ENCODE data around the gene TACR1. TPM values are rescaled to one million over a fixed set of nuclear protein-coding genes. Genes with fewer than 3 reads are reported as not detected.

Gene TACR1
- total and polyA plus RNA-seq, 2 of the 8 experiments (the other 6 are each of a cell fraction or from before 2014, with no cell fraction given) = 0.09 to 0.37 TPM

DNA sequence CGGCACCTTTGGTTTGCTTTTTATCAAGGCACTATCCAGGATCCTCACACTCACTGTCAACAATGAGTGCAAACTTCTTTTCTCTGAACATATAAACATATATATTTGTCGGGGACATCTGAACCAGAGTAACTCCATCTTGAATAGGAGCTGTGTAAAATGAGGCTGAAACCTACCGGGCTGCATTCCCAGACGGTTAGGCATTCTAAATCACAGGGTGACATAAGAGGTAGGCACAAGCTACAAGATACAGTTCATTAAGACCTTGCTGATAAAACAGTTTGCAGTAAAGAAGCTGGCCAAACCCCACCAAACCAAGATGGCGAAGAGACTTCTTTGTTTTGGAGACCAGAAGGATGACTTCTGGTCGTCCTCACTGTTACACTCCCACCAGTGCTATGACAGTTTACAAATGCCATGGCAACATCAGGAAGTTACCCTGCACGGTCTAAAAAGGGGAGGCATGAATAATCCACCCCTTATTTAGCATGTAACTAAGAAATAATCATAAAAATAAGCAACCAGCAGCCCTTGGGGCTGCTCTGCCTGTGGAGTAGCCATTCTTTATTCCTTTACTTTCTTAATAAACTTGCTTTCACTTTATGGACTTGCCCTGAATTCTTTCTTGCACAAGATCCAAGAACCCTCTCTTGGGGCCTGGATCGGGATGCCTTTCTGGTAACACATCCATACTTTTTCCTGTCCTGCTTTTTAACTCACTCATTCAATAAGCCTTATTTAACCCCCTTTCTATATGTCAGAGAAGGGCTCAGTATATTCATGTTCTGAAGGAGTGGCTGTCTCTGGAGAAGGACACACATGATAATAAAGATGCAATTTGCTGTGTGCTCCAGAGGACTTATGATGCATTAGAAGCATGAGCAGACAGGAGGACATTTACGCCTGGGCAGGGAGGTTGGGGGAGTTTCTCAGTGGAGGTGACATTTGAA is 65.4 kb downstream of the TACR1 start:
- Histone ChIP-seq H3K9ac (replicated peaks in 1 of 4; ENCODE audit: extremely low read depth in 1 of 4, low read depth in 3 of 4, low read length in 3 of 4) (no peak overlapping the region), H4K20me1 (replicated peaks in 1 of 2; ENCODE audit: control insufficient read depth in 1 of 2, insufficient read depth in 2 of 2, low read length in 2 of 2) (no peaks in the 10 kb centered on the region), H3K4me2 (ENCODE audit: insufficient read depth in 1 of 2, low read depth in 2 of 2, low read length in 2 of 2) (no peak overlapping the region), H3K23ac (ENCODE audit: insufficient read length) (no peak overlapping the region), H4K8ac (ENCODE audit: extremely low read depth, insufficient read depth, low read length) (no peak overlapping the region), H3K56ac (replicated peaks; ENCODE audit: insufficient read length, low read depth, low read length) (no peak overlapping the region), H3K79me2 (ENCODE audit: control insufficient read depth in 1 of 2, insufficient read depth in 2 of 2, low read length in 2 of 2) (no peaks in the 10 kb centered on the region), H3K4ac (replicated peaks; ENCODE audit: insufficient read length, low read depth, low read length) (no peak overlapping the region), H2BK5ac (ENCODE audit: low read depth, low read length) (no peak overlapping the region), H3K27ac (ENCODE audit: low read depth, low read length) (no peak overlapping the region), H3K9me3 (ENCODE audit: insufficient read depth in 2 of 2, low read depth in 1 of 2, low read length in 1 of 2) (no peaks in the 10 kb centered on the region), H3K4me3 (ENCODE audit: extremely low read depth in 1 of 4, insufficient read depth in 2 of 4, low read depth in 3 of 4, low read length in 4 of 4) (no peak overlapping the region), H3K23me2 (ENCODE audit: low read depth, low read length) (no peaks in the 10 kb centered on the region), H4K91ac (replicated peaks; ENCODE audit: insufficient read length, low read length) (no peak overlapping the region), H4K5ac (ENCODE audit: insufficient read length, low read depth, low read length) (no peak overlapping the region), H2BK20ac (ENCODE audit: low read length) (no peak overlapping the region), H3K4me1 (replicated peaks in 1 of 4; ENCODE audit: control insufficient read depth in 3 of 4, insufficient read depth in 4 of 4, low read length in 3 of 4) (no peaks in the 10 kb centered on the region; a peak in 1 of 7 replicates), H3K79me1 (ENCODE audit: low read depth, low read length) (no peaks in the 10 kb centered on the region), H3K36me3 (ENCODE audit: control insufficient read depth in 2 of 4, insufficient read depth in 4 of 4, low read length in 3 of 4) (no peaks in the 10 kb centered on the region), H2BK15ac (ENCODE audit: low read length) (no peak overlapping the region), H3K14ac (ENCODE audit: insufficient read length) (no peak overlapping the region), H2BK120ac (replicated peaks; ENCODE audit: low read depth, low read length) (no peak overlapping the region), H2AFZ (ENCODE audit: low read length) (no peak overlapping the region), H2AK5ac (ENCODE audit: low read depth, low read length) (no peak overlapping the region), H3K18ac (ENCODE audit: extremely low read depth, low read length) (no peak overlapping the region), H2BK12ac (ENCODE audit: low read depth, low read length) (no peak overlapping the region), H3K27me3 (replicated peaks in 1 of 4; ENCODE audit: control insufficient read depth in 3 of 4, extremely low read depth in 1 of 4, insufficient read depth in 3 of 4, low read length in 3 of 4) (no peaks in the 10 kb centered on the region)
- WGBS, 2 experiments (ENCODE audit: extremely low coverage in 1 of 2, insufficient coverage in 1 of 2, insufficient read length in 1 of 2, insufficient replicate concordance in 2 of 2, low coverage in 1 of 2, low lambda C conversion rate in 2 of 2, missing lambda C conversion rate in 1 of 2) = 94% methylated on average over 9 of the region's 9 CpGs; no CpG with 5 or more reads in 1 of the 2 experiments
- ChIA-PET POLR2A (ENCODE audit: partially characterized antibody) (no interaction called here), CTCF (ENCODE audit: partially characterized antibody) (interaction anchor here (0.6 to 2.2 kb wide), 3 partner anchors 25 to 377 kb away, joined by 3 to 8 read pairs (median 4); no protein-coding TSS in a partner anchor)
- FAIRE-seq = no peak
- no peak for DNase-seq (ENCODE audit: low read depth in 1 of 2, low spot score in 2 of 2)
- TF ChIP-seq RXRA (IDR thresholded peaks at IDR 0.05; ENCODE audit: insufficient read depth, low read depth, low read length) (no peak), BCL11A (IDR thresholded peaks at IDR 0.05; ENCODE audit: low read depth in 2 of 2, low read length in 2 of 2) (no peak), SIN3A (conservative IDR thresholded peaks at IDR 0.05 in 1 of 2, IDR thresholded peaks at IDR 0.05 in 1 of 2; ENCODE audit: low read depth in 1 of 2, low read length in 2 of 2) (no peak)
- TF ChIP-seq, protein P1, sequence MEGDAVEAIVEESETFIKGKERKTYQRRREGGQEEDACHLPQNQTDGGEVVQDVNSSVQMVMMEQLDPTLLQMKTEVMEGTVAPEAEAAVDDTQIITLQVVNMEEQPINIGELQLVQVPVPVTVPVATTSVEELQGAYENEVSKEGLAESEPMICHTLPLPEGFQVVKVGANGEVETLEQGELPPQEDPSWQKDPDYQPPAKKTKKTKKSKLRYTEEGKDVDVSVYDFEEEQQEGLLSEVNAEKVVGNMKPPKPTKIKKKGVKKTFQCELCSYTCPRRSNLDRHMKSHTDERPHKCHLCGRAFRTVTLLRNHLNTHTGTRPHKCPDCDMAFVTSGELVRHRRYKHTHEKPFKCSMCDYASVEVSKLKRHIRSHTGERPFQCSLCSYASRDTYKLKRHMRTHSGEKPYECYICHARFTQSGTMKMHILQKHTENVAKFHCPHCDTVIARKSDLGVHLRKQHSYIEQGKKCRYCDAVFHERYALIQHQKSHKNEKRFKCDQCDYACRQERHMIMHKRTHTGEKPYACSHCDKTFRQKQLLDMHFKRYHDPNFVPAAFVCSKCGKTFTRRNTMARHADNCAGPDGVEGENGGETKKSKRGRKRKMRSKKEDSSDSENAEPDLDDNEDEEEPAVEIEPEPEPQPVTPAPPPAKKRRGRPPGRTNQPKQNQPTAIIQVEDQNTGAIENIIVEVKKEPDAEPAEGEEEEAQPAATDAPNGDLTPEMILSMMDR (IDR thresholded peaks at IDR 0.05; ENCODE audit: control extremely low read depth in 1 of 3, insufficient read depth in 1 of 3, low read depth in 1 of 3, low read length in 3 of 3) = no peak
- TF ChIP-seq, protein P2, sequence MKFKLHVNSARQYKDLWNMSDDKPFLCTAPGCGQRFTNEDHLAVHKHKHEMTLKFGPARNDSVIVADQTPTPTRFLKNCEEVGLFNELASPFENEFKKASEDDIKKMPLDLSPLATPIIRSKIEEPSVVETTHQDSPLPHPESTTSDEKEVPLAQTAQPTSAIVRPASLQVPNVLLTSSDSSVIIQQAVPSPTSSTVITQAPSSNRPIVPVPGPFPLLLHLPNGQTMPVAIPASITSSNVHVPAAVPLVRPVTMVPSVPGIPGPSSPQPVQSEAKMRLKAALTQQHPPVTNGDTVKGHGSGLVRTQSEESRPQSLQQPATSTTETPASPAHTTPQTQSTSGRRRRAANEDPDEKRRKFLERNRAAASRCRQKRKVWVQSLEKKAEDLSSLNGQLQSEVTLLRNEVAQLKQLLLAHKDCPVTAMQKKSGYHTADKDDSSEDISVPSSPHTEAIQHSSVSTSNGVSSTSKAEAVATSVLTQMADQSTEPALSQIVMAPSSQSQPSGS (IDR thresholded peaks at IDR 0.05; ENCODE audit: low read length) = no peak
- TF ChIP-seq, protein P3, sequence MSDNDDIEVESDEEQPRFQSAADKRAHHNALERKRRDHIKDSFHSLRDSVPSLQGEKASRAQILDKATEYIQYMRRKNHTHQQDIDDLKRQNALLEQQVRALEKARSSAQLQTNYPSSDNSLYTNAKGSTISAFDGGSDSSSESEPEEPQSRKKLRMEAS (IDR thresholded peaks at IDR 0.05) = no peak

All from H1 (cell line).